Astrocyte (in vitro differentiated cells and primary cell): ENCODE data around the gene RFPL1.

Experiments used
- EZH2 ChIP-seq: IDR thresholded peaks from 2 replicates; pipeline ENCODE4 v1.6.1; 2012; ENCODE audit warnings: mild to moderate bottlenecking, low read length, inconsistent platforms; ENCODE audit not compliant: insufficient read depth
- TF ChIP-seq, protein P1 (sequence below): IDR thresholded peaks from 2 replicates; pipeline ENCODE4 v1.5.1; 2011; ENCODE audit warnings: low read depth, mild to moderate bottlenecking, inconsistent platforms, low read length, moderate library complexity; ENCODE audit not compliant: insufficient read depth

- TF ChIP-seq, protein P1, sequence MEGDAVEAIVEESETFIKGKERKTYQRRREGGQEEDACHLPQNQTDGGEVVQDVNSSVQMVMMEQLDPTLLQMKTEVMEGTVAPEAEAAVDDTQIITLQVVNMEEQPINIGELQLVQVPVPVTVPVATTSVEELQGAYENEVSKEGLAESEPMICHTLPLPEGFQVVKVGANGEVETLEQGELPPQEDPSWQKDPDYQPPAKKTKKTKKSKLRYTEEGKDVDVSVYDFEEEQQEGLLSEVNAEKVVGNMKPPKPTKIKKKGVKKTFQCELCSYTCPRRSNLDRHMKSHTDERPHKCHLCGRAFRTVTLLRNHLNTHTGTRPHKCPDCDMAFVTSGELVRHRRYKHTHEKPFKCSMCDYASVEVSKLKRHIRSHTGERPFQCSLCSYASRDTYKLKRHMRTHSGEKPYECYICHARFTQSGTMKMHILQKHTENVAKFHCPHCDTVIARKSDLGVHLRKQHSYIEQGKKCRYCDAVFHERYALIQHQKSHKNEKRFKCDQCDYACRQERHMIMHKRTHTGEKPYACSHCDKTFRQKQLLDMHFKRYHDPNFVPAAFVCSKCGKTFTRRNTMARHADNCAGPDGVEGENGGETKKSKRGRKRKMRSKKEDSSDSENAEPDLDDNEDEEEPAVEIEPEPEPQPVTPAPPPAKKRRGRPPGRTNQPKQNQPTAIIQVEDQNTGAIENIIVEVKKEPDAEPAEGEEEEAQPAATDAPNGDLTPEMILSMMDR: no peak
- TF ChIP-seq EZH2: no peak
Measured at GRCh38 chr22:29483254-29483653, 44.9 kb downstream of the RFPL1 start.
